IPS-NIHi11 (cell line): ENCODE data around the gene OR2V1.
"Not testable (repeated sequence)": the region's sequence is repeated elsewhere in the genome, so short reads cannot be mapped to it uniquely, and the experiment has no call there.

Experiments
- DNase-seq: peaks from one replicate; pipeline ENCODE4 v3.0.0; 2012; ENCODE audit warnings: mixed read lengths, low spot score

The OR2V1 gene

GRCh38 chr5:181101930-181102674 is 28.9 kb downstream of the OR2V1 start:
- DNase-seq = not testable (repeated sequence)

GRCh38 chr5:181101030-181101641 is 29.8 kb downstream of the OR2V1 start:
- not testable (repeated sequence) for DNase-seq

DNA sequence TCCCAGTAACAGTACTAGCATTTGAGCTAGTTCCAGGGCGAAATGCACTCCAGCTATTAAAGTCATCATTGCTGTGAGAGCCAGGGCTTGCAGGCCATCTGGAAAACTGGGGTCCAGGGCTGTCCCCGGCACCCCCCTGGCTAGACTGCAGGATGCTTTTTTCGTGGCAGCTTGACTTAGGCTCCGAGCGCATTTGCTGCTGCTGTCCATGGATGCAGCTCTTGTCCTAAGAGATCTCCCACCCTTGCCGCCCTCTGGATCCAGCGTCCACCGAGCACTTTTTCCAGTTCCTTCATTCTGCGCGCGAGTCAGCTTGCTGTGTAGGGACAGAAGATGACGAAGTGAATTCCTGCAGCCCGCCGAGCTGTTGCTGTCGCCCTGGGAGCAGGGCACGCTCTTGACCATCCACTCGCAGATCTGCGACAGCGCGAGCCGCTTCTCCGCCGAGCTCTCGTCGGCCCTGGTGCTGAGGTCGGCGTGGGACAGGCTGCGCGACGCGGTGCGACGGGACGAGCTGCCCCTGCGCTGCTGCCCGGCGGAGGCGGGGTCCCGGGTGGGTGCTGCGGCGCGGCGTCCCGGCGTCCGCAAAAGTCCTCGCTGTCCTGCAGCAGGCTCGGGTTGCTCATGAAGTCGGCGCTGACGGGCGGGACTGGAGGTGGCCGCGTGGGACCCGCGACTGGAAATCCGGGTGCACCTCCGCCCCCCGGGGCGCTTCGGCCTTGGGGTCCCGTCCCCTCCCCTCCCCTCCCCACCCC is 30.7 kb downstream of the OR2V1 start:
- no peak for DNase-seq

DNA sequence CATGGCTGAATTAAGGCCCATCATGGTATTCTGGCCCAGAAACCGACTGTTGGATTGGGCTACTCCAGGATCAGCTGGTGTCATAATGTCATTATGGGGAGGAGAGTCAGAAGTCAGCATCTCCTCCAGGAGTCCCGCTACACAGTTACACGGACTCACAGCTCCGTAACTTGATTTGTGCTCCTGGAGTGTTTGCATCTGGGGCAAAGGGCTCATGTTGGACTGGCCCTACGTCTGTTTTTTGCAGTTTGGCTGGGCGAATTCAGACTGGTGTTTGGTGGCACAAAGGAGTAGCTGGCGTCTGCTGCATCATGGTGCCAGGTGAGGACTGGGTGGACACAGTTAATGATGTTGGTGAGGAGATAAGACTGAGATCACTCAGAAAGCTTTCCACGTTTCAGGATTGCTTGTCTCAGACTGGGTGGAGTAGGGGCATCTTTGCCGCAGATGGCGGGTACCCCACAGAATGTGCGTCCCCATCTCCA is 31.3 kb downstream of the OR2V1 start:
- no peak for DNase-seq

GRCh38 chr5:181098762-181099601 is 32.0 kb downstream of the OR2V1 start:
- no peak for DNase-seq

- DNase-seq = not testable (repeated sequence)
Measured at GRCh38 chr5:181097759-181098491, 33.0 kb downstream of the OR2V1 start.

- DNase-seq = not testable (repeated sequence)
Measured at GRCh38 chr5:181097383-181097753, 33.6 kb downstream of the OR2V1 start.

GRCh38 chr5:181096721-181097382 is 34.1 kb downstream of the OR2V1 start:
- not testable (repeated sequence) for DNase-seq

DNA sequence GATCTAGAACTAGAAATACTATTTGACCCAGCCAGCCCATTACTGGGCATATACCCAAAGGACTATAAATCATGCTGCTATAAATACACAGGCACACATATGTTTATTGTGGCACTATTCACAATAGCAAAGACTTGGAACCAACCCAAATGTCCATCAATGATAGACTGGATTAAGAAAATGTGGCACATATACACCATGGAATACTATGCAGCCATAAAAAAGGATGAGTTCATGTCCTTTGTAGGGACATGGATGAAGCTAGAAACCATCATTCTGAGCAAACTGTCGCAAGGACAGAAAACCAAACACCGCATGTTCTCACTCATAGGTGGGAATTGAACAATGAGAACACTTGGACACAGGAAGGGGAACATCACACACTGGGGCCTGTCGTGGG is 35.8 kb downstream of the OR2V1 start:
- not testable (repeated sequence) for DNase-seq

GRCh38 chr5:181092428-181092827 is 38.5 kb downstream of the OR2V1 start:
- no peak for DNase-seq

DNA sequence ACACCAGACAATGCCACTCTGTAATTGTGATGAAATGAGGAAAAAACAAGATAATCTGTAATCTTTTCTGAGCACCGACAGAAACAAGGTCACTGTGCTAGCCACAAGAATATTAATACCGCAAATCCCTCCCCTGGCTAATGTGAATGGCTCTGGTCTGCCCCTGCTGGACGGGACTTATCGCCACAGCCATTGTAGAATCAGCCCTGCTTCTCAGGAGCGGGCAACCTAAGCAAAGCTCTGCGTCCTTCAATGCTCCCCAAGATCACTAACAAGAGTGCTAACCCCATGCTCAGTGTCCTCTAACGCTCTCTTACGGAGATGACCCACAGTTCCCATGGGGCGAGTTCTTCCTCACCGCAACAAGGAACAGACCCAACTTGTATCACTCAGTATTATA is 42.7 kb downstream of the OR2V1 start:
- DNase-seq = peak; percentile 75

- DNase-seq = no peak
Measured at GRCh38 chr5:181087309-181087708, 43.7 kb downstream of the OR2V1 start.

GRCh38 chr5:181086884-181087205 is 44.1 kb downstream of the OR2V1 start:
- DNase-seq = no peak

- no peak for DNase-seq
Measured at GRCh38 chr5:181086026-181086883, 44.7 kb downstream of the OR2V1 start.

GRCh38 chr5:181084621-181085195 is 46.3 kb downstream of the OR2V1 start:
- no peak for DNase-seq

GRCh38 chr5:181081989-181082388 is 49.0 kb downstream of the OR2V1 start:
- no peak for DNase-seq

DNA sequence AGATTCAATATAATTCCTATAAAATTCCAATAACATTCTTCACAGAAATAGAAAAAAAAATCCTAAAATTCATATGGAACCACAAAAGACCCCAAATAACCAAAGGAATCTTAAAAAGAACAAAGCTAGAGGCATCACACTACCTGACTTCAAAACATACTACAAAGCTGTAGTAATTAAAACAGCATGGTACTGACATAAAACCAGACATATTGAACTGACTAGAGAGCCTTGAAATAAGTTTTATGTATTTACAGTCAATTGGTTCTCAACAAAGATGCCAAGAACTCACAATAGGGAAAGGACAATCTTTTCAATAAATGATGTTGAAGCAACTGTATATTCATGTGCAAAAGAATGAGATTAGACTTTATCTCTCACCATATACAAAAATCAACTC is 54.0 kb downstream of the OR2V1 start:
- DNase-seq = no peak
